HepG2 (cell line): ENCODE data around the gene INAFM1. TPM values are rescaled to one million over a fixed set of nuclear protein-coding genes. Genes with fewer than 3 reads are reported as not detected.
A peak's percentile ranks its signal among the peaks of the same experiment; 100 is the strongest.

ENCODE experiments used
- KLF16 ChIP-seq, 2 experiments: sonication (generic) in 1 of 2; formaldehyde crosslinking in 1 of 2; IDR thresholded peaks; 2 replicates each; pipeline versions ENCODE4 v1.6.1 to v1.8.0; 2016 to 2023; ENCODE audit warnings: missing genetic modification reagents in 2 of 2, missing compliant biosample characterization in 1 of 2
- REST ChIP-seq, 2 experiments: IDR thresholded peaks; 2 replicates each; pipeline ENCODE4 v1.6.1; 2011 to 2012; ENCODE audit warnings: low read length in 2 of 2, borderline replicate concordance in 1 of 2, low read depth in 1 of 2, mild to moderate bottlenecking in 1 of 2, moderate library complexity in 1 of 2
- TBX3 ChIP-seq: fragments of 450-650 bp; IDR thresholded peaks from 2 replicates; pipeline ENCODE4 v1.6.1; 2017; ENCODE audit warnings: antibody characterized with exemption, mild to moderate bottlenecking, inconsistent platforms, borderline replicate concordance
- ZBED4 ChIP-seq: sonication (generic); formaldehyde crosslinking; IDR thresholded peaks from 2 replicates; pipeline ENCODE4 v1.4.0; 2020; ENCODE audit warnings: missing genetic modification reagents, borderline replicate concordance
- ZBTB10 ChIP-seq: sonication (generic); formaldehyde crosslinking; IDR thresholded peaks from 2 replicates; pipeline ENCODE4 v1.4.0; 2020; ENCODE audit warnings: missing genetic modification reagents, borderline replicate concordance
- ZBTB40 ChIP-seq, 2 experiments: fragments of 450-650 bp in 1 of 2; sonication (generic) in 1 of 2; formaldehyde crosslinking in 1 of 2; IDR thresholded peaks; 2 replicates each; pipeline versions ENCODE4 v1.6.1 to v1.8.0; 2016 to 2022; ENCODE audit warnings: antibody characterized with exemption in 1 of 2, mild to moderate bottlenecking in 1 of 2, missing genetic modification reagents in 1 of 2
- polyA plus RNA-seq, 8 experiments: library from polyadenylated mRNA; depleted of rRNA in 3 of 8; stranded (reverse) in 7 of 8; unstranded in 1 of 8; fragments of >200 nt; fragmentation: Illumina TruSeq in 4 of 8; extraction: Trizol in 4 of 8; gene quantifications; 2 replicates each; pipeline versions ENCODE4 v1.2.1 to v1.2.3, GENCODE V29; 2011 to 2016; ENCODE audit warnings: low read depth in 4 of 8, missing spikeins in 1 of 8, mixed read lengths in 1 of 8; ENCODE audit not compliant: insufficient read depth in 1 of 8
- total RNA-seq, 5 experiments: library from RNA; depleted of rRNA; stranded (reverse); fragments of >200 nt; fragmentation: Illumina TruSeq; extraction: Trizol; gene quantifications; 2 replicates each; pipeline ENCODE4 v1.2.3, GENCODE V29; 2016; ENCODE audit warnings: low read depth in 1 of 5

The INAFM1 gene
- total and polyA plus RNA-seq, 2 of the 13 experiments (the other 11 are each of a cell fraction or from before 2014, with no cell fraction given): 0.88 to 1.9 TPM

- TF ChIP-seq ZBTB40 (IDR thresholded peaks at IDR 0.05) (no peak), ZBTB40 (CRISPR knock-in tag; IDR thresholded peaks at IDR 0.05) (peak; percentile 76; the same call in 1 of the 2 replicates), ZBED4 (0 out of 2 replicates have a peak, but pooled peaks have one; percentile 43), ZBTB10 (CRISPR knock-in tag) (peak; percentile 93), KLF16 (CRISPR knock-in tag; IDR thresholded peaks at IDR 0.05) (peak in 1 of 2 experiments; percentile 77; a peak in 1 of 4 replicates), REST (IDR thresholded peaks at IDR 0.05; ENCODE audit: borderline replicate concordance in 1 of 2, low read depth in 1 of 2, low read length in 2 of 2) (peak in 1 of 2 experiments; percentile 27; a peak in 2 of 4 replicates), TBX3 (peak; percentile 69; the same call in 1 of the 2 replicates)
These were observed 40.6 kb downstream of the INAFM1 start (continued) for GRCh38 chr19:47315125-47315821.
